Peyer's patch (tissue), 4 donors: Measurements from ENCODE around the gene HYAL4.
"Not testable (repeated sequence)": the region's sequence is repeated elsewhere in the genome, so short reads cannot be mapped to it uniquely, and the experiment has no call there.

Experiments
- CTCF ChIP-seq, 6 experiments: fragments of 450-650 bp in 4 of 6; fragments of 200-600 bp in 2 of 6; sonication (generic) in 1 of 6; IDR thresholded peaks; one replicate each; pipeline ENCODE4 v1.5.1; 2017 to 2019; ENCODE audit warnings: antibody characterized with exemption in 6 of 6, mild to moderate bottlenecking in 3 of 6, moderate library complexity in 1 of 6
- POLR2A ChIP-seq, 2 donors: fragments of 450-650 bp; IDR thresholded peaks; one replicate each; pipeline ENCODE4 v1.5.1; 2017; ENCODE audit warnings: antibody characterized with exemption in 2 of 2, mild to moderate bottlenecking in 2 of 2, moderate library complexity in 2 of 2

- TF ChIP-seq CTCF, POLR2A (IDR thresholded peaks at IDR 0.05): not testable (repeated sequence)
These were observed 9.3 kb downstream of the HYAL4 start for GRCh38 chr7:123854291-123854690.
